SHP77 treated with DMSO at 0.1 percent for 48 hours (cell line): ENCODE results near the gene GRIK1.

ENCODE experiments used
- DNase-seq: peaks from one replicate; lab custom pipeline; 2025; lab: John Stamatoyannopoulos, UW

The GRIK1 gene

DNA sequence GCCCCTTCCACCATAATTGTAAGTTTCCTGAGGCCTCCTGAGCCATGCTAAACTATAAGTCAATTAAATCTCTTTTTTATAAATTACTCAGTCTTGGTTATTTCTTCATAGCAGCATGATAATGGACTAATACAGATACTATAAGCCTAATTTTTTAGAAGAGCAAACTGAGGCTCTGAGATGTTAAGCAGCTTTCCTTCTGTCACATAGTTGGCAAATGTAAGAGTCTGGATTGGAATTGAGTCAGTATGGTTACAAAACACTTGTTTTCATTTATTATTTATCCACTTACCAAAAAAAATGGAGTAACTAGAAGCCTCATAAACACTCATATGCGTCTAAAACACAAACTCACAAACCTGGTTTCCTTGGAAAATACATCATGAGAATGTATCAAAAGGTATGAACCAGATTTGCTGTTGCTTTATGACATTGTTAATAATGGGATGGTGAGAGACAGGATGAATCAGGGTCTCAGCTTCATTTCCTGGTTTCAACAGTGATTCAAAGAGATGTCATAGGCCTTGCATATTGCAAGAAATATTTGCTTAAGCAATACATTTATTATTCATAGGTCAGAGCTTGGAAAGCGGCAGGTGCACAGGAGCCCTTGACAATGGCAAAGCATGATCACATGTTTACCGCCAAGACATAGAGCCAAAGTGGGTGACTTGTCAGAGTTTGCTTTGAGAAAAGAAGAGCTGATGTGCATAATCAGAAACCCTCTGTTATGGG is 221.5 kb downstream of the GRIK1 start:
- DNase-seq = peak; percentile 98

- DNase-seq = no peak
Measured at GRCh38 chr21:29717659-29718058, 222.1 kb downstream of the GRIK1 start.

- no peak for DNase-seq
Measured at GRCh38 chr21:29716753-29717152, 223.0 kb downstream of the GRIK1 start.

DNA sequence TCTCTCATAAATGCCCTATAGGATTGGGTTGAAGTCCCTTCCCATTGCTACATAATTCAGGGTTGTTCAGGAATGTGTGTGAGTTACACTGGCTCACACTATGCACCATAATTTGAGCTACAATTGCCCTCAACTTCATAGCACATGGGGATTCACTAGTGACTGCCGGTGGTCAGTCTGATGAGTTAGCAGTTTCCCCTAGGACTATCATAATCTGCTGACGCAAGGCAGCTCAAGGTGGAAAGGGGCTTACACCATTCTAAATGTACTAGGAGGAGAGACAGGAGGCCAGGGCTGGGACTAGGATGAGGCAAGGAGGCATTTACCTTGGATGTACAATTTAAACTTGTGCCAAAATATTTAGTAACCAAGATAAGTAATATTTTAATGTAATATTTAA is 224.7 kb downstream of the GRIK1 start:
- no peak for DNase-seq

- no peak for DNase-seq
Measured at GRCh38 chr21:29712818-29713217, 227.0 kb downstream of the GRIK1 start.

DNA sequence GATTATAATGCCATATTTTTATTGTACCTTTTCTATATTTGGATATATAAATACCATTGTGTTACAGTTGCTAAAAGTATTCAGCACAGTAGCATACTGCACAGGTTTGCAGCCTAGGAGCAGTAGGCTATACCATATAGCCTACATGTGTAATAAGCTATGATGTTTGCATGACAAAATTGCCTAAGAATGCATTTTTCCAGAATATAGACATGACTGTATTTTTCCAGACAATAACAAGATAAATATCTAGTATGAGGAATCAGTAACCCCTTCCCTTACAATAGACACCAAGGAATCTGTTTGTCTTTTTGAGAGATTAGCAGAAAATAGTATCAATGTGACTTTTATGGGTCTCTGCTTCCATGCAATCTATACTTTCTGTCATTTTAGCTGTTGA is 228.6 kb downstream of the GRIK1 start:
- no peak for DNase-seq

DNA sequence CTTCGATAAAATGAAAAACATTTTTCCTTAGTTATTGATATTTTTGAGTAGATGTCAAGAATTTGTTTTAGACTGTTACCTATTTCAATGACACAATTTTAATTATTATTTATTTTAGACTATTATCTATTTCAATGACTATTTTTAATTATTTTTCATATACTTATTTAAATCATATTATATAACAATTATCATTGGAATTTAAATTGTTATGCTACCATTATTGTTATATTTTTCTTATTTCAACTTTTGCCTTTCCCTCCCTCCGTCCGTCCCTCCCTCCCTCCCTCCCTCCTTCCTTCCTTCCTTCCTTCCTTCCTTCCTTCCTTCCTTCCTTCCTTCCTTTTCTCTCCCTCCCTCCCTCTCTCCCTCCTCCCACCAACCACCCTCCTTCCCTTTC is 229.3 kb downstream of the GRIK1 start:
- no peak for DNase-seq

GRCh38 chr21:29708401-29708800 is 231.4 kb downstream of the GRIK1 start:
- no peak for DNase-seq

DNA sequence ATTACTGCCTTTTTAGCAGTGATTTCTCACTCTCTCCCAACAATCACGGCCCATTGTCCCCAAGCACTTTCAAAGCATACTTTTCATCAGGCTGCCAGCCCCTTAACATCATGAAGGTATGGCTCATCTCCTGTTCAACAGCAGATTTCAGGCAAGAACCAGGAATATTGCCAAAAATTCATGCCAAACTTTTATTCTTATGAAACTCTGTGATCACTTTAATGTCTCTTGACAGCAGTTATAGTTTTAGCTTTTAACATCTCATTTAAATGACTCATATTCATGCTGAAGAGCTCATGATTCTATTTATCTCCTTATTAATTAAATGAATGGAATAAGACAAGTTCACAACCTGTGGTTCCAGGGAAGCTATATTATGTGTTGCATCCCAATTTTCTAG is 235.1 kb downstream of the GRIK1 start:
- no peak for DNase-seq

GRCh38 chr21:29701676-29702075 is 238.1 kb downstream of the GRIK1 start:
- no peak for DNase-seq

- no peak for DNase-seq
Measured at GRCh38 chr21:29697555-29698193, 242.1 kb downstream of the GRIK1 start.

GRCh38 chr21:29696937-29697336 is 242.9 kb downstream of the GRIK1 start:
- no peak for DNase-seq

DNA sequence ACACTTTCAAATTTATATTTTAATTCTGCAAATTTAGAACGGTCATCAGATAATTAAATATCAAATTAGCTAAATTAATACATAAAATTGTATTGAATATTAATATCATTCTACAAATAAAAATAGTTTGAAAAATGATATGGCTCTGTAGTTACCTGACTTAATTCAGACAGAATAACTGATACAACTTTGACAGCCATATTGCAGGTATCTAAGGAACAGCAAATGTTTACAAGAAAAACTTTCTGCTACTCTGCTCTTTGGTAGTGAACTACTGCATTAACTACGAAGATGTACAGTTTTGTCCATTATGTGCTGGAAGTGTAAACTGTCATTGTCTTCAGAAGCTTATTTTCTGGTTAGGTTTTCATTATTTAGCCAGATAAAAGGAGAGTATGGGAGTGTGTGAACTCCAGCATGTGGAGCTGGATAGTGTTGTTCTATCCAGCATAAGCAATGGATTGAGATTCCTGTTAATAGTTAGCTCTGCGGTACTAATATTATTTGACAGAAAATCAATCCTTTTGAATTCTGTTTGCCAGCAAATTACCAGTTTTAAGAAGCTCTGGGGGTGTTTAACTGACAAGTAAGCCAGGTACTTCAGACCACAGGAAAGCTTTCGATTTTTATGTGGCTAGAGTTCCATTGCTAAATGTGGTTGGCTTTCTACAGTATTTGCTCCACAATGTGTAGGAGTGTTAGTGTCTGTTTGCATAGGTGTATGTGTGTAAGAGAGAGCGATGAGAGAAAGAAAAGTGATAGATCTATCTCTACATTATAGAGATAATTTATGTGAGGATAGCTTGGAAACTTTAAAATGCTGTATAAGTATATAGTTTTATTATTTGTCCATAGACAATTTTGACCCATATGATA is 247.9 kb downstream of the GRIK1 start:
- DNase-seq = no peak

- DNase-seq = peak; percentile 90
Measured at GRCh38 chr21:29689753-29690152, 250.0 kb downstream of the GRIK1 start.

GRCh38 chr21:29684106-29684505 is 255.7 kb downstream of the GRIK1 start:
- no peak for DNase-seq

- no peak for DNase-seq
Measured at GRCh38 chr21:29682800-29683199, 257.0 kb downstream of the GRIK1 start.

DNA sequence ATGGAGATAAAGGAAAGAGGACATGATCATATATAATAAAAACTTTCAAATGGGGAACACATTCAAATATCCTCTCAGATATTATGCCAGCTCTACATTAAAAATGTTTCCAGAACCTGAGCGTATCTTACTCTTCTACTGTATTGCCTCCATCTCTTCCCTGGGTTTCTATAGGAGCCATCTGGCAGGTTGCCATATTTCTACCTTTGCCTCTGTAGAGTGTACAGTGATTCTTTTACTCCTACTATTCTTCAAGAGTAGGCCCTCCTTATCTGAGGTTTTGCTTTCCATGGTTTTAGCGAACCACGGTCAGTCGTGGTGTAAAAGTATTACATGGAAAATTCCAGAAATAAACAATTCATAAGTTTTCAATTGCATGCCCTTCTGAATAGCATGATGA is 259.5 kb downstream of the GRIK1 start:
- DNase-seq = no peak

DNA sequence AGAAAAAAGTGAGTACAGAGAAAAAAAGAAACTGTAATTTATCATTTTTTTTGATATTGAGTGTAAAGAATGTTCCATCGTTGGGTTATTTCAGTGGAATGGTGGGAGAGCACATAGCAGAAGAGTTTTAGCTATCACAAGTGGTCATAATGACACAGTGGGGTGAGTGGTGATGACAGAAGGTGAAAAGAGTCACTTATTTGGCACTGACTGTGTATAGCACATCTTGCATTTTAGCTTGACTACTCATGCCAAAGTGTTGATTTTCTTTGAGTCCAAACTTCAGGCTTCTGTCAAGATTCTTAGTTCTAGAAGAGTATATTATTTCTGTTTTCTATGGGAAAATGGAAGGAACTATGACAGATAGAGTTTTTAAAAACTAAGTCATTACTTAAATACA is 261.2 kb downstream of the GRIK1 start:
- no peak for DNase-seq

- DNase-seq = no peak
Measured at GRCh38 chr21:29677326-29677725, 262.5 kb downstream of the GRIK1 start.

DNA sequence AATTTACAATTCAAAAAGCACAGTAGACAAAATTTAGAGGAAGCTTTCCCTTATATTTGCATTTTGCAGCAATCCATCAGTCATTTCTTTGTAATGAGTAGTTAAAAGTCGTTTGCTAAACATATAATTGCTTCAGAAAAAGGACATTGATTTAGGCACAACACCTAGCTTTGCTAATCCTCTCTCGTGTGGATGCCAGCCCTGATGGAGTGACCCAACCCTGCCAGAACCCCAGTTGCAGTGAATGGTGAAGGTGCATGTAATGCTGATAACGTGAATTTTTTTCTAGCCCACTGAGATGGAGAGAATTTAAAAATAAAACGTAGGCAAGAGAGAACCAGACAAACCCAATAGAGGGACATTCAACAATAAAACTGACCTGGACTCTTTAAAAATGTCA is 263.4 kb downstream of the GRIK1 start:
- DNase-seq = no peak

DNA sequence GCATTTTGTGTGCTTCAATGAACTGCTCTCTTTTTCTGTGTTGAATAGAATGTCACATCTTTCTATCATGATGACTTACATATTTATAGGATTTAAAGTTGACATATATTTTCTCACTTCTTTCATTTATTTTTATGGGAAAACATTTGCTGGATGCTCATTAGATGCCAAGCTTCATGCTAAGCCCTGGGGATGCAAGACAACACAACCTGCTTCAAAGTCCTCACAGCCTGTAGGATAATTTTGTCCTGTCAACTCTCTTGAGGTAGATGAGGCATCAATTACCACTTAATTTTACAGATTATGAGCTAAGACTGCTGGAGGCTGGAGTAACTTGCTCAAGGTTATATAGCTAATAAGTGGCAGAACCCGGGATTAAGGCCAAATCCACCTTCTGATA is 264.3 kb downstream of the GRIK1 start:
- DNase-seq = no peak

- DNase-seq = no peak
Measured at GRCh38 chr21:29674343-29674742, 265.5 kb downstream of the GRIK1 start.

DNA sequence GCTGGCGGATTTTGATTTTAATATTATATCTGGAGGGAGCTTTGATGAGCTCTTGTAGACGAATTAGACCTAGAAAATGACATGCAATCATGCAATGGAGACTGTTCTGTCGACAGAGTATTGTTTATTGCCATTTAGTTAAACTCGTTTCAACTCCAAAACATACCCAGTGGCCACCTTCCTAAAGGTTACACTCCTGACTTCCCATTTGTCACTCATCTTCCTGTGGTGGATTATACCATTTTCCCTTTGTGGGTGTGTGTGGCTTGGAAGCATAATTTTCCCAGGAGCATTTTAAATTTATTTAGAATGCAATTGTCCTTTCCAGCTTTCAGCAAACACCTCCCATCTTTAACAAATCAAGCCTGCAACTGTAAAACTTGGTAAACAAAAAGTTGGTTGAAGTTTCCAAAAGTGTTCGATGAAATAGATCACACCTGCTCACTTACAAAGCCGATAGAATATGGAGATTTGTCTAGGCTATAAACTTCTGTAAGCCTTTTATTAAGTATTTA is 266.6 kb downstream of the GRIK1 start:
- no peak for DNase-seq
